GM18909 (cell line): Measurements from ENCODE around the gene PPP1R1C.

Experiments used
- ATAC-seq: cut with Tn5 transposase; IDR thresholded peaks from one replicate; pipeline ENCODE4 v1.9.1; 2021; ENCODE audit warnings: mild to moderate bottlenecking; ENCODE audit not compliant: unreplicated experiment, poor library complexity

The PPP1R1C gene

GRCh38 chr2:182055993-182056392 is 70.3 kb downstream of the PPP1R1C start:
- ATAC-seq: no peak

- no peak for ATAC-seq
These were observed 71.3 kb downstream of the PPP1R1C start for GRCh38 chr2:182057002-182057401.

DNA sequence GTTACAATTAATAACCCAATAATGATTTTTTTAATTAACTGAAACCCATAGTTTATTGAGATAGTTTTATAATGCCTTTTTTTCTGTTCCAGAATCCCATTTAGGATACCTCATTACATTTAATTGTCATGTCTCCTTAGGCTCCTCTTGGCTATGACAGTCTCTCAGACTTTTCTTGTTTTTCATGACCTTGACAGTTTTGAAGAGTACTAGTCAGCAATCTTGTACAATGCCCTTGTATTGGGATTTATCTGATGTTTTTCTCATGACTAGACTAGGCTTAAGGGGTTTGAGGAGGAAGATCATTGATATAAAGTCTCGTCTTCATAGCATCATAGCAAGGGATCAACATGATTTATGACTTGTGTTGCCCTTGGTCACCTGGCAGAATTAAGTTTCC is 72.4 kb downstream of the PPP1R1C start:
- ATAC-seq: no peak

- no peak for ATAC-seq
These were observed 76.1 kb downstream of the PPP1R1C start for GRCh38 chr2:182061739-182062138.

- no peak for ATAC-seq
These were observed 76.8 kb downstream of the PPP1R1C start for GRCh38 chr2:182062329-182062972.

GRCh38 chr2:182064019-182064778 is 78.5 kb downstream of the PPP1R1C start:
- no peak for ATAC-seq

DNA sequence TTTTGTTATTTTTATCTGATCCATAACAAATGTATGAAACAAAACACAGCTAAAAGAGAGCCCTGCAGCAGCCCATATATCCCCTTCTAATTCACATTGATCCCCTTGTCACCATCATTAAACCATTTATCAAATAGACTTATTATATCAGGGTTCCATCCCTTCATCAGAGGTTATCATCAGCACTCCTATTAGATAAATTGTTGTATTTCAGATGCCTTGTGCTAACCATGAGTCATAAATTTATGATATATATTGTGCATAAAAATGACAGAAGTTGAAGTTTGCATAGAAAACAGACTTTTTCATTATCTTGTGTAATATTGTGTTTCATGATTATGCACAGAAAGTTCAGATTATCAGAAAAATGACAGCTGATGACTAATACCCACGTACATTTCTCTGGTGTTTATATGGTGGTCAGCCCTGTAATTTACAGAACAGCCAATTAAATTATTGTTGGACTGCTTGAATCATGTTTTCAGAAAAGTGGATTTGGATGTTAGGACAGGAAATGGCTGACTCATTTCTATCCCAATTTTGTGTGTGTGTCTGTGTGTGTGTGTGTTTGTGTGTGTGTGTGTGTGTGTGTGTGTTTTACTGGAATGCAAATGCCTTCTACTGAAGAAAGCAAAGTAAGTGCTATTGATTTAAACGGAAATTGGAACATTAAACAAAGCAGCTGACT is 80.9 kb downstream of the PPP1R1C start:
- no peak for ATAC-seq

- ATAC-seq: no peak
These were observed 81.7 kb downstream of the PPP1R1C start for GRCh38 chr2:182067393-182067792.

- no peak for ATAC-seq
These were observed 83.2 kb downstream of the PPP1R1C start for GRCh38 chr2:182068811-182069210.

DNA sequence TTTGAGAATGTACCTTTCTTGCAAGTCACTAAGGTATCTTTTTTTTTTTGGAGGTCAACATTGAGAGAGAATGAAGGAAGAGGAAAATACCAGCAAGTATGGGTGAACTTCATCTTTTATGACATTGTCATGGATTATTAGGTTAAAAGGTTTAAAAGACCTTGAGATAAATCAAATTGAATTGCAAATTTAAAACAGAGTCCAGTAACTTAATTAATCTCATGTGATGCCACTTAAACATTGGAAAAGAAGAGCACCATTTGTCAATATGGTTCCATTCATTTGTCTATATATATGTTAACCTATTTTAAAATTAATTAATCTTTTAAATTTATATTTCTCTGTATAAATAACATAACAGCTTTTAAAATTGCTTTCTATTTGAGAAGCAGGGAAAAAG is 83.8 kb downstream of the PPP1R1C start:
- ATAC-seq: no peak

DNA sequence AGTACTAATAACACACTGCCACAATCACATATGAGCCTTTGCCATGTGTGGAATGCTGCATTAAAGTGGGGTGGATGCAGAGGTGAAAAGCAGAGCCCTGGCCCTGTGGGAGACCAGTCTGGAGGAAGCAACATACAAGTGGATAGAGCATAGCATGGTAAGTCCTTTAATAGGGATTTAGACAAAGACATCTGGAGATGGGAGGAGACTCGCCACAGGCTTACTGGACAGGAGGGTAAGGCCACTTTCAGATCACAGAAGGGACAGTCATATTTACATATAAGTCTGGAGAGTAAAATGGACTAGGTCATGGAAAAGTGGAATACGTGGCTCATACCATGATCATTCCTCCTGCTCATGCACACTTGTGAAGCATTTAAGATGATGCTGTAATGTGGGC is 84.3 kb downstream of the PPP1R1C start:
- no peak for ATAC-seq

- ATAC-seq: no peak
These were observed 85.1 kb downstream of the PPP1R1C start for GRCh38 chr2:182070736-182071135.

DNA sequence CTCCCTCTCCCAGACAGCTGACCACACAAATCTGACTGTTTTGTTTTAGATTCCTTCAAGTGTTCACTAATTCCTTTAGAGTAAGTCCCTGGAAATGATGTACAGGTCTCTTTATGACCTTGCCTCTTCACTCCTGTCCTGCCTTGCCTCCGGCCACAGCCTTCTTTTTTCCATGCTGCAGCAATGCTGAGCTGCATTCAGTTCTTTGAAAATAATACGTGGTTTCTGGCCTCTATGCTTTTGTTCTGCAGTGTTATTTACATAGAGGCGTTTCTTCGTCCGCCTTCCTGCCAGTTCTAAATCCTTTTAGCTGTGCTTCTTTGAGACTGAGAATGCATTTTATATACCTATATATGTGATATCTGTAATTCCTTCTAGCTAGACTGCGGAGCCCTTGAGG is 87.2 kb downstream of the PPP1R1C start:
- no peak for ATAC-seq

DNA sequence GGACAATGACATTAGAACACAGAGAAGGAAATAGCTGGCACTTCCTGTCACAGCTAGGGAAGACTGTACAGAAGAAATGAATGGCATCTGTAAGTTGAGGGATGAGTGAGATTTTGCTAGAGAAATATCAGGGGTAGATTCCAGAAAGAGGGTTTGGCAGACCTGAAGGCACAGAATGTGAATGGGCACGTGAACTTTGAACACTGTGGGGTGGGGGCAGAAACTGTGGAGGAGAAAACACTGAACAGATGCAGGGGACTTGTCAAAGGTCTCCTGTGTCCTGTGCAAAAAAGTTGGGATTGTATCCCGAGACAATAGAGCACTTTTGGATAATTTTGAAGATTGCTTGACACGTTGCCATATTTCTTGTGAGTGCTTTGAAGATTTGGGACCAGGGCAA is 88.0 kb downstream of the PPP1R1C start:
- no peak for ATAC-seq

- no peak for ATAC-seq
These were observed 91.4 kb downstream of the PPP1R1C start for GRCh38 chr2:182077023-182077422.

GRCh38 chr2:182077448-182078142 is 91.9 kb downstream of the PPP1R1C start:
- no peak for ATAC-seq

DNA sequence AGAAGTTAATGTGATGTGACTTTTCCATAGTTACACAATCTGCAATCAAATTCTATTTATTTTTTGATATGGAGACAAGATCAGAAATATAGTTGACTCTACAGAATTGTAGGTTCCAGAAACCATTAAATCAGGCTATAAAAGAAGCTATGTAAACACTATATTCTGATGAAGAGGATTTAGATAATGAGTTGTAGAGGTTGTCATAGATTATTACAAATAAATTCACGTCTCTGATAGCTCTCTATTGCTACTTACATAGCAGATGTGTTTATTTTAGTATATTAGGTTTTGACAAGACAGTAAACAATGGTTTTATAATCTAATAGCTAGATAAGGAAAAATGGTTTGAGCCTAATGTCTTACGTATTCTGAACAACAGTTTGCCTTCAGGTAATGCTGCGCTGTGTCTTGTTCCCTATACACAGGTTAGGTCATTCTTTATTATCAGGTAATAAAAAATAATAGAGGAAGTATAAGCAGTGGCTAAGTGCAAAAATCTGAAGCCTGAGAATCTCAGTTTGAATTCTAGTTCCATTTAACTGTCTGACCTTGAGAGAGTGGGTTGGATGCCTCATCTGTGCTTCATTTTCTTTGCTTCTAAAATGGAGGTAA is 93.4 kb downstream of the PPP1R1C start:
- ATAC-seq: no peak

DNA sequence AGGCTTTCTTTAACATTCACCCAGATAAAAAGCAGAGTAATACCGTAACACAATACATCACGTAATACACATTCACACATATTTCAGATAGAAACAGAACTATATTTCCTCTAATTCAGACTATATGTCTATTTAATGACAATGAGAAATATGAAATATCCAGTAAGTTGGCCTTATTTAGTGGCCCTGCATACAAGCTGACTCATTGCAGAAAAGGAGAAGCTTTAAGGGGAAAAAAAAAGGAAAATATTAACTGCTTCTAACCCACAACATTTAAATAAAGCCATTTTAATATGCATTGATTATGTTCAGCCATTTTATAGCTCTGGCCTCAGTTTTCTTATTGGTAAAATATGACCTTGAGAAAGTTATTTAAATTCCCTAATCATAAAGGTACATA is 94.8 kb downstream of the PPP1R1C start:
- ATAC-seq: no peak

DNA sequence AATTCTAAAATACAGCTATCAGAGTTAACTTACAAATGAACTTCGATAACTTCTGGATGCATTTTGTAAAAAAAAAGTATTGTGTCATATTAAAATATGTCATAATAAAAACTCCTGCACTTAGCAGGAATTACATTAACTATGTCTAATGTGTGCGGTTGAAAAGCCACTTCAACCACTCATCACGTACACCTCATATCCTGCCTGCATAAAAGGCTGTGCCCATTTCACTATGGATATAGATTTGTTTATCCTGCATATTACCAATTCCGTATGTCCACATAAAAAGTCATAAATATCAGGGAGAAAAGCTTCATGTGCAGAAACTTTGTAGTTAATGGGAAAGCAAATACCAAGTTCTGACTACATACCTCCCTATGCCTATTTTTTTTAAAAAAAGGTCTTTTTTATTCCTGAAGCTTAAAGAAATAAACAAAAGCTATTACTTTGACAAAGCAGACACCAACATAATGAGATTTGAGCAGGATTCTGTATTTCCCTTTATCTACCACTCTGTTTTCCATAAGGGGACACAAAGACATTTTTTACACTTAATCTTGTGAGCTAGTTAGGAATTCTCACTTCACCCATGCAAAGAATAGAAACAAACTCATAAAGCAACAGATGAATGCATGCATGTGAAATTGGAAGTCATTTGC is 96.1 kb downstream of the PPP1R1C start:
- ATAC-seq: no peak
